Posterior vena cava (tissue), 2 donors: ENCODE measurements around the gene NUP160. TPM values are rescaled to one million over a fixed set of nuclear protein-coding genes. Genes with fewer than 3 reads are reported as not detected.
A peak's percentile ranks its signal among the peaks of the same experiment; 100 is the strongest.
"Not testable (repeated sequence)": the region's sequence is repeated elsewhere in the genome, so short reads cannot be mapped to it uniquely, and the experiment has no call there.

Experiments
- DNase-seq: peaks from one replicate; pipeline ENCODE4 v3.0.0-alpha.2; 2020; ENCODE audit warnings: low spot score
- intact Hi-C, 2 donors: fragments of 100-400 bp; cut with DNase I; formaldehyde crosslinking; loops; one replicate each; pipeline versions ENCODE4 v1.14.1 to v1.14.2; 2022 to 2023
- long read RNA-seq, 2 donors: library from polyadenylated mRNA; unstranded; transcript quantifications; one replicate each; pipeline ENCODE4 v2.0.0, GENCODE V29; 2020 to 2021
- total RNA-seq, 2 donors: library from RNA; stranded (reverse); fragmentation: NEBNext Ultra II Directional; extraction: Animal tissue kit (Norgen Biotek cat#: 25700); gene quantifications; one replicate each; pipeline ENCODE4 v1.2.1, GENCODE V29; 2021
- donor health status: DM: yes; HTN: yes; CAD: no.
- donor health status: DM: yes; HTN: yes; CAD: no.

Gene NUP160, protein sequence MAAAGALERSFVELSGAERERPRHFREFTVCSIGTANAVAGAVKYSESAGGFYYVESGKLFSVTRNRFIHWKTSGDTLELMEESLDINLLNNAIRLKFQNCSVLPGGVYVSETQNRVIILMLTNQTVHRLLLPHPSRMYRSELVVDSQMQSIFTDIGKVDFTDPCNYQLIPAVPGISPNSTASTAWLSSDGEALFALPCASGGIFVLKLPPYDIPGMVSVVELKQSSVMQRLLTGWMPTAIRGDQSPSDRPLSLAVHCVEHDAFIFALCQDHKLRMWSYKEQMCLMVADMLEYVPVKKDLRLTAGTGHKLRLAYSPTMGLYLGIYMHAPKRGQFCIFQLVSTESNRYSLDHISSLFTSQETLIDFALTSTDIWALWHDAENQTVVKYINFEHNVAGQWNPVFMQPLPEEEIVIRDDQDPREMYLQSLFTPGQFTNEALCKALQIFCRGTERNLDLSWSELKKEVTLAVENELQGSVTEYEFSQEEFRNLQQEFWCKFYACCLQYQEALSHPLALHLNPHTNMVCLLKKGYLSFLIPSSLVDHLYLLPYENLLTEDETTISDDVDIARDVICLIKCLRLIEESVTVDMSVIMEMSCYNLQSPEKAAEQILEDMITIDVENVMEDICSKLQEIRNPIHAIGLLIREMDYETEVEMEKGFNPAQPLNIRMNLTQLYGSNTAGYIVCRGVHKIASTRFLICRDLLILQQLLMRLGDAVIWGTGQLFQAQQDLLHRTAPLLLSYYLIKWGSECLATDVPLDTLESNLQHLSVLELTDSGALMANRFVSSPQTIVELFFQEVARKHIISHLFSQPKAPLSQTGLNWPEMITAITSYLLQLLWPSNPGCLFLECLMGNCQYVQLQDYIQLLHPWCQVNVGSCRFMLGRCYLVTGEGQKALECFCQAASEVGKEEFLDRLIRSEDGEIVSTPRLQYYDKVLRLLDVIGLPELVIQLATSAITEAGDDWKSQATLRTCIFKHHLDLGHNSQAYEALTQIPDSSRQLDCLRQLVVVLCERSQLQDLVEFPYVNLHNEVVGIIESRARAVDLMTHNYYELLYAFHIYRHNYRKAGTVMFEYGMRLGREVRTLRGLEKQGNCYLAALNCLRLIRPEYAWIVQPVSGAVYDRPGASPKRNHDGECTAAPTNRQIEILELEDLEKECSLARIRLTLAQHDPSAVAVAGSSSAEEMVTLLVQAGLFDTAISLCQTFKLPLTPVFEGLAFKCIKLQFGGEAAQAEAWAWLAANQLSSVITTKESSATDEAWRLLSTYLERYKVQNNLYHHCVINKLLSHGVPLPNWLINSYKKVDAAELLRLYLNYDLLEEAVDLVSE (N-terminal part only)
- total RNA-seq: 10 to 100 TPM; 24.6 to 28.2 TPM
- long read RNA-seq, donor 1, full-length matches to known transcripts: 6 of 11 reads
- long read RNA-seq, donor 1, partial matches to known transcripts: 2 of 11 reads
- long read RNA-seq, donor 1, other reads (novel, unspliced or antisense): 3 of 11 reads
- long read RNA-seq, donor 2, partial matches to known transcripts: 10 of 13 reads
- long read RNA-seq, donor 2, other reads (novel, unspliced or antisense): 1 of 13 reads

DNA sequence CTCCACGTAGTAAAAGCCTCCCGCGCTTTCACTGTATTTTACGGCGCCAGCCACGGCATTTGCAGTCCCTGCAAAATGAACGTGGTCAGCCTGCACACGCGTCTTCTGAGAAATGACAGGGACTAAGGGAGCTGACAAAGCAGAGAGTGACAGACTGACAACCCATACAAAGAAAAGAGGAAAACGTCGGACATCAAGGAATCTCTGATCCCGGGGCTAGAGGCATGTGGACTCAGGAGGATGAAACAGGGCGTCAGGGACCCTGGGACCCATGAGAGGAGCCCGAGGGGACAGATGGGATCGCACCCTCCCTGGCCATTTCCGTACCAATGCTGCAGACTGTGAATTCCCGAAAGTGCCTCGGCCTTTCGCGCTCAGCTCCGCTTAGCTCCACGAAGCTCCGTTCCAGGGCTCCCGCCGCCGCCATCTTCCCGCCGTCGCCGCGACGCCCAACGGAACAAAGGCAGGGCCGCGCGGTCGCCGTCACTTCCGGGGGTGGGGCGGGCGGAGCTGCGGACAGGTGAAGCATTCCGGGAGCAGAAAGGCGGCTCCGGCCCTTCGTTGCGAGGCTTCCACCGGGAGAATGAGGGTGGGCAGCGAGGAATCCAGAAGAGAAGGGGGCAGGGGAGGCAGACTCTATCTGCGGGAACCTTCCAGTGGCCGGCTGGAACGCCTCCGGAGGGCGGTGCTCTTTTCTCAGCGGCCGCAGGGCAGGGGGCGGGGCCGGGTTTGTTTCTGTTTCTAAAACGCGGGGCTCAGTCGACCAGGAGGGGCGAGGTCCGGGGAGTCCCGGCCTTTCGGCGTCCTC lies at the start of gene NUP160:
NUP160 (minus strand) TSS at position 459 of the 808 bp plus-strand sequence; CDS start at position 427, 32 bp downstream.
- intact Hi-C loops: no loop called here

DNA sequence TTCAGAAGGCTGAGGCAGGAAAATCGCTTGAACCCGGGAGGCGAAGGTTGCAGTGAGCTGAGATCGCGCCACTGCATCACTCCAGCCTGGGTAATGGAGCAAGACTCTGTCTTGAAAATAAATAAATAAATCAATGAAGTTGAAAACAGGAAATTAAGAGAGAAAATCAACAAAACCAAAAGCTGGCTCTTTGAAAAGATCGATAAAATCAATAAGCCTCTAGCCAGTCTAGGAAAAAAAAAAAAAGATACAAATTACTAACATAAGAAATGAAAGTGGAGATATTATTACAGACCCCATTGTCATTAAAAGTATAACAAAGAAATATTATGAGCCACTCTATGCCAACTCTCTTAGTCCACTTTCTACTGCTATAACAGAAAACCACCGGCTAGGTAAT lies 48.0 kb upstream of the NUP160 start:
- intact Hi-C loops: no loop called here
- DNase-seq: no peak

More for the DNA sequence above, at the start of gene NUP160:
- DNase-seq: peak; percentile 95

DNA sequence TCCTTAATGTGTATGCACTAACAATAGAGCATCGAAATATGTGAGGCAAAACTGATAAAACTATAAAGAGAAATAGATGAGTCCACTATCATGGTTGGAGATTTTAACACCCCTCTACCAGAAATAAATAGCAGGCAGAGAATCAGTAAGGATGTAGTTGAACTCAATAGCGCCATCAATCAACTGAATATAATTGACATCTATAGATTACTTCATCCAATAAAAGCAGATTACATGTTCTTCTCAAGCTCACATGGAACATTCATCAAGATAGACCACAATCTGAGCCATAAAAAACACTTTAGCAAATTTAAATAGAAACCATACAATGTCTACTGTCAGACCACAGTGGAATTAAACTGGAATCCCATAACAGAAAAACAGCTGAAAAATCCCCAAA lies 46.9 kb upstream of the NUP160 start:
- no peak for DNase-seq
- intact Hi-C loops: no loop called here

DNA sequence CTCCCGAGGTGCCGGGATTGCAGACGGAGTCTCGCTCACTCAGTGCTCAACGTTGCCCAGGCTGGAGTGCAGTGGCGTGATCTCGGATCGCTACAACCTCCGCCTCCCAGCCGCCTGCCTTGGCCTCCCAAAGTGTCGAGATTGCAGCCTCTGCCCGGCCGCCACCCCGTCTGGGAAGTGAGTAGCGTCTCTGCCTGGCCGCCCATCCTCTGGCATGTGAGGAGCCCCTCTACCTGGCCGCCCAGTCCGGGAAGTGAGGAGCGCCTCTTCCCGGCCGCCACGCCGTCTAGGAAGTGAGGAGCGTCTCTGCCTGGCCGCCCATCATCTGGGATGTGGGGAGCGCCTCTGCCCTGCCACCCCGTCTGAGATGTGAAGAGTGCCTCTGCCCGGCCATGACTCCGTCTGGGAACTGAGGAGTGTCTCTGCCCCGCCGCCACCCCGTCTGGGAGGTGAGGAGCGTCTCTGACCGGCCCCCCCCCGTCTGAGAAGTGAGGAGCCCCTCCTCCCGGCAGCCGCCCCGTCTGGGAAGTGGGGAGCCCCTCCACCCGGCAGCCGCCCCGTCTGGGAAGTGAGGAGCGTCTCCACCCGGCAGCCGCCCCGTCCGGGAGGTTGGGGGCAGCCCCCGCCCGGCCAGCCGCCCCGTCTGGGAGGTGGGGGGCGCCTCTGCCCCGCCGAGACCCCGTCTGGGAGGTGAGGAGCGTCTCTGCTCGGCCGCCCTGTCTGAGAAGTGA lies 44.6 kb upstream of the NUP160 start:
- intact Hi-C loops, DNase-seq: not testable (repeated sequence)

DNA sequence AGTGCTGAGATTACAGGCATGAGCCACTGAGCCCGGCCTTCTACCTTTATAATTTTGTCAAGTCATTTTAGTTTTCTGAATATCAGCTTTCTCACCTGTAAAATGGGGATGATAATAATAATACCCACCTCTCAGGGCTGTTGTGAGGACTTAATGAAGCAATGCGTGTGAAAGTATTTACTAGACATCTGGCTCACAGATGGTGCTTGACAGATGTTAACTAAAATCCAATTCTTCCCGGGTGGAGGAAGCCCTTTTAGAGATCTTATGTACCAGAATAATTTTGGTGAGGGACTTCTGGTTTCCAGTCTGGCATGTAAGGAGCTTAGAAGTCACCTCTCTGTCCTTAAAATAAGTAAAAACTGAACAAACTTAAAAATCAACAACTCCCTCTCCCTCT lies 43.7 kb upstream of the NUP160 start:
- DNase-seq: no peak
- intact Hi-C loops: no loop called here

DNA sequence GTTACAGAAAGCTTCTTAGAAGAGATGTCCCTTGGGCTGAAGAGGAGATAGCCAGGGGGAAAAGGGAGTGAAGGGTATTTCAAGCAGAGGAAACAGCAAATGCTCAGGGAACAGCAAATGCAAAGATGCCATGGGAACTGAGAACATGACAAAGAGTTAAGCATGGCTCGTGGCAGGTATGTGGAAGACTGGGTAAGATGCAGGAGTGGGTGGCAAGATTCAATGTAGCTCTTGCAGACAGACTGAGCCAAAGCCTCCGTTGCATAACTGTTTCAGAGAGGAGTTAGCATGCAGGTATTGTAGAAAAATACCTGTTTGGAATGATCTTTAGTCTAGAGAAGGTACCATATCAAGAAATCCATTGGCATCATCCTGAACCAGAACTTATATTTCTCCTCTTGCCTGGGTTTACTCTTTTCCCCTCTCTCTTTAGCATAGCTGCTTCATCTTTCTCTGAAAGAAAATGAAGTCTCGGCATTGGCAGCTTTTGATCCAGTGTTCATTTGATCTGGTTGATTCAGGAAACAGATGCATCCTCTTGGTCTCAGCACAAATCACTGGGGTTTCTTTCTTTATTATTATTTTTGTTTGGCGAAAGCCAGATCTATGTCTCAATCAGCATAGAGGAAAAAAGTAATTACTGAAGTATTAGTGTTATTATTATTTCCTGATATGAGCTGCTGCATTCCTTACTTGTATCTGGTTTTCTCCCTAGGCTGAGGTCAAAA lies 41.7 kb upstream of the NUP160 start:
- intact Hi-C loops: no loop called here
- DNase-seq: no peak

DNA sequence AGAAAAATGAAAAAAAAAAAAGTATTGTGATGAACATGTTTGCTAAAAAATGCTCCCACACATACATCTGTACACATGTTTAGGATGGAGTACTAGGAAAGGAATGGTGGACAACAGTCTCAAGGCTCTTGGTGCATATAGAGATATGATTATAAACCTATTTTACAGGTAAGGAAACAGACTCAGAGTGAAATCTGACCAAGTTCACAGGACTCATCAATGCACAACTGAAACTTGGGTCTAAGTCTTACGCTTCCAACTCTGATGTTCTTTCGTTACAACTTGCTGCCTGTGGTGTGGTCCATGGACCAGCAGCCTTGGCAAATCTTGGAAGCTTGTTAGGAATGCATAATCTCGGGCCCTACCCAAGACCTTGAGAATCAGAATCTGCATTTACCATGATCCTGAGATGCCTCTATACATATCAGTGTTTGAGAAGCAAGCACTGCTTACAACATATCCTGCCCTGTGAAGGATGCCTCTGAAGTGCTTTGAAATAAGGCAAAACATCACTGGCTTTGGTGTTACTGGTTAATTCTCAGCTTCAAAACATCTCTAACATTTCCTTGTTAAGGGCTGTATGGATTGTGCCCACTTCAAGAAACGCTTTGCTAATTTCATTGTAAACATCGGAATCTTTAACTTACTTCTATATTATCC lies 39.9 kb upstream of the NUP160 start:
- intact Hi-C loops: no loop called here
- no peak for DNase-seq

DNA sequence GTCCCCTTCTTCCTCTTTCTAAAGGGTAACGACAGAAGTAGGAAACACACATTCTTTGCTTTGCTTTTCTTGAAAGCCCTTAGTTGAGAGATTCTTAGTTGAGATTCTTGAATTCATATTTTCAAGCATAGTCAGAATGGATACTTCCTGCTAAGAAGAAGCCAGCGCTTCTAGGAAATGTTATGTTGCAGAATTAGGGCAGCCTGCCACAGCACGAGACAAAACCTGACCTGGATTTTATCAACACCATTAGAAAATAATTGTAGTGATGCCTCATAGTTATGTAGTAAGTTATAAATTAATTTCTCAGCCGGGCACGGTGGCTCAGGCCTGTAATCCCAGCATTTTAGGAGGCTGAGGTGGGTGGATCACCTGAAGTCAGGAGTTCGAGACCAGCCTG lies 37.9 kb upstream of the NUP160 start:
- intact Hi-C loops: no loop called here
- DNase-seq: no peak

DNA sequence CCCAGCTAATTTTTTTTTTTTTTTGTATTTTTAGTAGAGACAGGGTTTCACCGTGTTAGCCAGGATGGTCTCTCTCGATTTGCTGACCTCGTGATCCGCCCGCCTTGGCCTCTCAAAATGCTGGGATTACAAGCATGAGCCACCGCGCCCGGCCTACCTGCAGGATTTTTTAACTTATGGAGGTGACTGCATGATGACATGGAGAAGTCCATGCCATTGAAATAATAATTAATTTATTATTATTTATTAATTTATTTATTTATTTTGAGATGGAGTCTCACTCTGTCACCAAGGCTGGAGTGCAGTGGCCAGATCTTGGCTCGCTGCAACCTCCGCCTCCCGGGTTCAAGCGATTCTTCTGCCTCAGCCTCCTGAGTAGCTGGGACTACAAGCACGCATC lies 34.3 kb upstream of the NUP160 start:
- DNase-seq, intact Hi-C loops: not testable (repeated sequence)

DNA sequence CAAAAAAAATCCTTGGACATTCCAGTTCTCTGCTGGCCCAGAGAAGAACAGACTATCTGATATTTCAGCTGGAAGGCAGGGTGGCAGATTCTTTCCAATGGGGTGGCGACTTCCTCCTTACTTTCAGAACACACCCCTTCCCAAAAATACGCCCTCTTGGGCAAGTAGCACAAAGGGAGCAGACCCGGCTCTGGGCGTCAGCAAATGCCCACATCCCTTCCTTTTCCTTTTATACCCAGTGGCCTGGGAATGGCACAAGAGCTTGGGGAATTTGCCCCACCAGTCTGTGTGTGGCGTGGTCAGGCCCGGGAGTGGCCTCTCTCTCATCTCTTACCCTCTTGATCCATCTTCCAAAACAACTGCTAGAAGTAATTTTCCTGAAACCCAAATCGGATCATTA lies 33.0 kb upstream of the NUP160 start:
- intact Hi-C loops: no loop called here
- no peak for DNase-seq

DNA sequence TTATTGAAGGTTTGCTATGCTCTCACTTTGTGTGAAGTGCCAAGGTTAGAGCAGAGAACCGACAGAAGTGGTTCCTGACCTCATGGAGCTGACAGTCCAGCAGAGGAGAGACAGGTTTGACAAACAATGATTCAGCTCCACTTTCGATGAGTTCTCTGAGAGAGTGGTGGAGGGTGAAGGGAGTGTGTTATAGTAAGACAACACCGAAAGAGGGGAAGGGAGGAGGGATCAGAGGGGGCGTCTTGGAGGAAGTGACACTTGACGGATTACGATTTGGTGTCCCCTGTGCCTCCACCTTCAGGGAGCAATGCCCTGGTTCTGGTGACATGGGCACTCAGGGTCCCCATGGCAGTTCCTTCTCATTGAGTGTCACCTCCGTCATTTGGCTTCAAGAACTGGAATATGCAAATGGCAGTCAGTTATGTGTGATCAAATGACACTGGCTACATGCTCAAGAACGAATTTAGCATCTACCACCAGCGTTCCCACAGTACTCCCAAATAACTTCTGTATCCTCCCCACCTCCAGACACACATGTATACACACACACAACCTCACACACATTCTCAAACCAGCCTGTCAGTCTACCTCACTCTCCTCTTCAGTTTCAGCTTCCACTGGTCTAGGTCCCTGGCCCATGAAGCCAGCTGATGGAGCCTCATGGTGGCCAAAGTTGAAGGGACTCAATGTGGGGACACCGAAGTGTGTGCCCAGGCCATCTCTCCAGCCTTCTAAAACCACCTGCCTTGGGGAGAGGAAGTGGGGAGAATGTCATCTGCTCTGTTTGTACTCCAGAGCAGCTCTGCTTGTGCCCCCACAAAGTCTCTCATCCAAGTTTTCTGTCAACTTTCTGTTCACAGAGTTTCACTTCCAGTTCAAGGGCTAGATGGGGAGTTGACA lies 31.4 kb upstream of the NUP160 start:
- DNase-seq: no peak
- intact Hi-C loops: no loop called here

DNA sequence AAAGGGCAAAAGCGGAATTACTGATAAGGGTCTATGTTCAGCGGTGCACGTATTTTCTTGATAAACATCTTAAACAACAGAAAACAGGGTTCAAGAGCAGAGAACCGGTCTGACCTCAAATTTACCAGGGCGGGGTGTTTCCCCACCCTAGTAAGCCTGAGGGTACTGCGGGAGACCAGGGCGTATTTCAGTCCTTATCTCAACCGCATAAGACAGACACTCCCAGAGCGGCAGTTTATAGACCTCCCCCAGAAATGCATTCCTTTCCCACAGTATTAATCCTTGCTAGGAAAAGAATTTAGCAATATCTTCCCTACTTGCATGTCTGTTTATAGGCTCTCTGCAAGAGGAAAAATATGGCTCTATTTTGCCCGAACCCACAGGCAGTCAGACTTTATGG lies 27.7 kb upstream of the NUP160 start:
- intact Hi-C loops, DNase-seq: not testable (repeated sequence)

DNA sequence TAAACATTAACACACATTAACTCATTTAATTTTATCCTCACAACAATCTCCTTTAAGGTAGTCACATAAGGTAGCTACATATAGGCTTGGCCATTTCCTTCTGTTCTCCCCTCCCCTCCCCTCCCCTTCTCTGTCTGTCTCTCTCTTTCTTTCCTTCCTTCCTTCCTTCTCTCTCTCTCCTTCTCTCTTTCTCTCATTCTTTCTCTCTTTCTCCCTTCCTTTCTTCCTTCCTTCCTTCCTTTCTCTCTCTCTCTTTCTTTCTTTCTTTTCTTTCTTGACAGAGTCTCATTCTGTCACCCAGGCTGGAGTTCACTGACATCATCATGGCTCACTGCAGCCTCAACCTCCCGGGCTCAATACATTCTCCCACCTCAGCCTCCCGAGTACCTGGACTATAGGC lies 22.3 kb upstream of the NUP160 start:
- intact Hi-C loops: no loop called here
- no peak for DNase-seq

DNA sequence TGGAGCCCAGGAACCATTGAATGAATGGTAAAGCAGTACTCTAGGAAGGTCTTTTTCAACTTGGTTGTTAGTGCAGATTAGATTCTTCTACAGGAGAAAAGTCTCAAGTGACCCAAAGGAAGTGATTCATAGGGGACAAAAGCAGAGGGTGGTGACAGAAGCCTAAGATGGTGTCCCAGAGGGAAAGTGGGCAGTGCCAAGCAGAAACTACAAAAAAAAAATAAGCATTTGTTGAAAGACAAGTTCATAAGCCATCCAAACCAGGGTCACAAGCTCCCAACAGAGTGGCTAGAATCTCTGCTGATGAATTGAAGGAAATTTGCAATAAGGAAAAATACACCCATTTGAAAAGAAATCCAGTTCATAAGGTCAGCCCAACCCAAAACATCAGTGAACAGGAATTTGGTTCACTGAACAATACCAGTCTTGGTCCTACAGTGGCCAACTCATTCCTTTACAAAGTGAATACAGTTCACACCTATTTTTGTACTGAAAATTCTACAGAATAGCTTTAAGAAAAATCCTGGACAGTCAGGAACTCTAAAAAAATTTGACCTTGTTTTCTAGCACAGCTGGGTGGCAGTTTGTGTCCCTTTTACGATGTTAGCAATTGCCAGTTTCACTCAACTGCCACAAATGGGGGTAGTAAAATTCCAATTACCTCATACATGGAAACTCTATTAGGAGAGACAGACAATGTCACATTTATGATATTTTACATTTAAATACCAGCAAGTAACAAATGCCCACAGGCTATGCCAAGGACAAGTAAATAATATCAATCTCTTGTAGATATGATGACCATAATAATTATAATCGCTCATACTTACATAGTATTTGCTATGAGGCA lies 21.6 kb upstream of the NUP160 start:
- intact Hi-C loops: no loop called here

DNA sequence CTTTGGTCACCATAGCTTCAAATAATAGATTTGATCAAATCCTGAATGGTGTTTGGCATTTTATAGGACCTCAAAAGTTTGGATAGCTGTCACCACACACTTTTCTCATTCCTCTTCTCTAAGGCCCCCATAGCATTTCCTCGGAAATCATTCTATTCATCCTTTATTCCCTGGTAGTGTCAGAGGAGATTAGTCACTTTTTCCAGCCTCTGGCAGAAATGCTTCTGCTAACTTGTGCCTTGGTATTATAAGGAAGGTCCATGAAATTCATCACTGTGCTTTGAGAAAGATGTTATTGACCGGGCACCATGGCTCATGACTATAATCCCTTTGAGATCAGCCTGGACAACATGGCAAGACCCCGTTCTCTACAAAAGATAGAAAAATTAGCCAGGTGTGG lies 19.7 kb upstream of the NUP160 start:
- DNase-seq: no peak
- intact Hi-C loops: no loop called here

More for the DNA sequence above, 21.6 kb upstream of the NUP160 start:
- no peak for DNase-seq
